Prostate gland (tissue), 2 donors: Measurements from ENCODE around the gene RFTN2.

ENCODE experiments used
- POLR2A ChIP-seq: fragments of 450-650 bp; IDR thresholded peaks from one replicate; pipeline ENCODE4 v1.6.1; 2016; ENCODE audit warnings: antibody characterized with exemption, mild to moderate bottlenecking
- POLR2AphosphoS5 ChIP-seq: sonication (generic); formaldehyde crosslinking; IDR thresholded peaks from one replicate; pipeline ENCODE4 v1.6.1; 2017; ENCODE audit warnings: antibody characterized with exemption
- TF ChIP-seq, protein P1 (sequence below), 4 experiments: fragments of 200-600 bp in 2 of 4; fragments of 450-650 bp in 2 of 4; sonication (generic) in 2 of 4; IDR thresholded peaks; 1 replicate in 3 of 4; 2 replicates in 1 of 4; pipeline ENCODE4 v1.5.1; 2016 to 2019; ENCODE audit warnings: antibody characterized with exemption in 4 of 4, mild to moderate bottlenecking in 2 of 4, moderate library complexity in 2 of 4

DNA sequence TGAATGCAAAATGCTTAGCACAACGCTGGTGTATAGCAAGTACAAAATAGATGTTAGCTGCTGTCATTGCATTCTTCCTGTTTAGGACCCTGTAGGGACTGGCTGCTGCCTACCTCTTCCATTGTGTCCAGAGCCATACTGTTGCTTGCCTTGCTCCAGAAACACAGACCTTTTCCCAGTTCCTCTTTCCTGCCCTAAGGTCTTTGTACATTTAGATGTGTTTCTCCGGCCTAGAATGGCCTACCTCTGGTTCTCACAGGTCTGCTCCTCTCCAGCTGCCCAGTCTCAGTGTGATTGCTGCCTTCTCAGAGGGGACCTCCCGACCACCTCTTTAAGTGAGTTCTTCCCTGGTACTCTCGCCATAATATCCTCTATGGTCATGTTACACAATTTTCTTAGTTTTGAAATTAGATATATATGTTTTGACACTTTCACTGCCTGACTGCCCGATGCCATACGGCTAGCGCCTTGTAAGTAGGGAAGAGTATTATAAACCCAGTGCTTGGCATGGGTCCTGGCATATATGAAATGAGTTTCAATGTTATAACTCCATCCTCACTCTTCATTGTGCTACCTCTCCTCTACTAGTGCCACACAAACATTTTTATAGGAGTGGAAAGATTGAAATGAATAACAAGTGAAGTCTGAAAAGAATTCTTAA, 48.3 kb downstream of the RFTN2 start:
- TF ChIP-seq, protein P1, sequence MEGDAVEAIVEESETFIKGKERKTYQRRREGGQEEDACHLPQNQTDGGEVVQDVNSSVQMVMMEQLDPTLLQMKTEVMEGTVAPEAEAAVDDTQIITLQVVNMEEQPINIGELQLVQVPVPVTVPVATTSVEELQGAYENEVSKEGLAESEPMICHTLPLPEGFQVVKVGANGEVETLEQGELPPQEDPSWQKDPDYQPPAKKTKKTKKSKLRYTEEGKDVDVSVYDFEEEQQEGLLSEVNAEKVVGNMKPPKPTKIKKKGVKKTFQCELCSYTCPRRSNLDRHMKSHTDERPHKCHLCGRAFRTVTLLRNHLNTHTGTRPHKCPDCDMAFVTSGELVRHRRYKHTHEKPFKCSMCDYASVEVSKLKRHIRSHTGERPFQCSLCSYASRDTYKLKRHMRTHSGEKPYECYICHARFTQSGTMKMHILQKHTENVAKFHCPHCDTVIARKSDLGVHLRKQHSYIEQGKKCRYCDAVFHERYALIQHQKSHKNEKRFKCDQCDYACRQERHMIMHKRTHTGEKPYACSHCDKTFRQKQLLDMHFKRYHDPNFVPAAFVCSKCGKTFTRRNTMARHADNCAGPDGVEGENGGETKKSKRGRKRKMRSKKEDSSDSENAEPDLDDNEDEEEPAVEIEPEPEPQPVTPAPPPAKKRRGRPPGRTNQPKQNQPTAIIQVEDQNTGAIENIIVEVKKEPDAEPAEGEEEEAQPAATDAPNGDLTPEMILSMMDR (IDR thresholded peaks at IDR 0.05) = no peak
- TF ChIP-seq POLR2AphosphoS5 (no peak), POLR2A (no peak)
